Measurements from ENCODE around the gene SLC66A1. TPM values are rescaled to one million over a fixed set of nuclear protein-coding genes. Genes with fewer than 3 reads are reported as not detected.
A peak's percentile ranks its signal among the peaks of the same experiment; 100 is the strongest.
"Not testable (repeated sequence)": the region's sequence is repeated elsewhere in the genome, so short reads cannot be mapped to it uniquely, and the experiment has no call there.

Gene SLC66A1, protein sequence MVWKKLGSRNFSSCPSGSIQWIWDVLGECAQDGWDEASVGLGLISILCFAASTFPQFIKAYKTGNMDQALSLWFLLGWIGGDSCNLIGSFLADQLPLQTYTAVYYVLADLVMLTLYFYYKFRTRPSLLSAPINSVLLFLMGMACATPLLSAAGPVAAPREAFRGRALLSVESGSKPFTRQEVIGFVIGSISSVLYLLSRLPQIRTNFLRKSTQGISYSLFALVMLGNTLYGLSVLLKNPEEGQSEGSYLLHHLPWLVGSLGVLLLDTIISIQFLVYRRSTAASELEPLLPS
- 1 to 10 TPM; 6.7 to 6.8 TPM for total RNA-seq

DNA sequence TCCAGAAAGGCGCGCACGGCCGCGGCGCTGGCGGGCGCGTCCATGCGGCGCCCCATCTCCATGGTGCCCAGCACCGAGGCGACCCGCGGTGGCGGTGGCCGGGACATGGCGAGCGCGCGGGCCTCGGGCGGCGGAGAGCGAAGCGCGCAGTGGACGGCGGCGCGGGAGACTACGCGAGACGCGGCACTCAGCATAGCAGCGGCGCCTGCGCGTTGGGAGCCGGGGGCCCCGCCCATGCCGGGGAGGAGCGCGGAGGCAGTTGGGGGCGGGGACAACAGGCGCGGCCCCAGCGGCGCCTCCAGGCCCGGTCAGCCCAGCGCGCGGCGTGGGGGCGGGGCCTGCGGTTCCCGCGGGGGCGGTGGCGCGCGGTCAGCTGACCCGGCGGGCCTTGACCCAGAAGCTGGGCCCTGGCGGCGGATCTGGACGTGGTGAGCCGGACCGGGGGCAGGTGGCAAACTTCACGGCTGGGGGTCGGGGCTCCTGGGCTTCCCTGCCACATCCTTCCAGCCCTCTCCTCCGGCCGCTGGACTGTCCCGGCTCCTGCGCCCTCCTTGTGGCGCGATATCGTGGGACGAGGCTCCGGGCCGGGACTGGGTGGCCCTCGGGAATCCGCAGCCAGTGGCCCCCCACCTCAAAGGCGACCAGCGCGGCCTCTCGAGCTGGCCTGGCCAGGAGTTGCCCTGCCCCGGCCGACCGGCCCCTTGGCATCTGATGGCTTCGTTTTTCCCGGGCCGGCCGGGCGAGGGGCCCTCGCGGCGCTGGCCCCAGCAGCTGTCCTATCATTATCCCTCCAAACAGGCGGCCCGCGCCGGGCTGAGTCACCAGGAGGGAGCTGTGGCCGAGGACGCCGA lies at the start of gene SLC66A1, which contains the start of gene AKR7A2:
Gene SLC66A1, plus strand, starts transcription at position 396 of the 851 bp plus-strand sequence. CDS start 5,352 bp downstream, outside the sequence.
Gene AKR7A2, minus strand, starts transcription at position 214 of the 851 bp plus-strand sequence. Its CDS starts 20 bp downstream, at position 194.
- peak; percentile 91 for DNase-seq
- H3K4me1 Mint-ChIP-seq: peaks cover 46% of the 10 kb centered on the region
- H3K27me3 Mint-ChIP-seq: no peaks in the 10 kb centered on the region
- H3K36me3 Mint-ChIP-seq (ENCODE audit: low read depth): peaks cover 5% of the 10 kb centered on the region
- H3K9me3 Mint-ChIP-seq: no peaks in the 10 kb centered on the region
- ChIA-PET CTCF (interaction anchor here (0.6 to 1.5 kb wide), 5 partner anchors 10 to 349 kb away, joined by 3 to 7 read pairs (median 3); no protein-coding TSS in a partner anchor), POLR2A (interaction anchor here (1.1 to 1.7 kb wide), 5 partner anchors 18 to 285 kb away, joined by 3 to 6 read pairs (median 3); partner anchors contain the start of gene MRTO4)
- peak within 1 kb of the TSS; percentile 88 for H3K4me3 Mint-ChIP-seq
- peak within 1 kb of the TSS; percentile 34 for H3K27ac Mint-ChIP-seq

DNA sequence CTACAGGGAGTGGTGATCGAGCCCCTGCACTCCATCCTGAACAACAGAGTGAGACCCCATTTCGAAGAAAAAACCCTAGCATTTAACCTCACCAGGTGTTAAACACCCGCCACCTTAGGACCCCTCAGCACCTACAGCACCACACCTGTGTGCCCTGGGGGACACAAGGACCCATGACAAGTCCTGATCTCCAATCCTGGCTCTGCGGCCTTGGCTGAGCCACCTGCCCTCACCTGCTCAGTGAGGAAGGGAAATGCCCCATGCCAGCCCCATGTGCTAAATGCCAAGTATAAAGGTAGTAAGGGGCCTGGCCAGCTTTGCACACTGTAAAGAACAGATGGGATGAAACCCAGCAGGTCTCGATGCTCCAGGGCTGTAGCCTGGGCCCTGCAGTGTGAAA lies 49.4 kb upstream of the SLC66A1 start:
- ChIA-PET POLR2A (interaction anchor here (1.0 to 1.4 kb wide), 2 partner anchors 11 to 379 kb away, joined by 3 to 6 read pairs; partner anchors contain the start of genes EMC1 and MRTO4), CTCF (no interaction called here)
- Mint-ChIP-seq H3K27me3 (no peaks in the 10 kb centered on the region), H3K36me3 (ENCODE audit: low read depth) (peaks cover 18% of the 10 kb centered on the region), H3K9me3 (no peaks in the 10 kb centered on the region), H3K4me3 (no peak overlapping the region), H3K27ac (no peak overlapping the region), H3K4me1 (no peaks in the 10 kb centered on the region)
- DNase-seq: no peak

DNA sequence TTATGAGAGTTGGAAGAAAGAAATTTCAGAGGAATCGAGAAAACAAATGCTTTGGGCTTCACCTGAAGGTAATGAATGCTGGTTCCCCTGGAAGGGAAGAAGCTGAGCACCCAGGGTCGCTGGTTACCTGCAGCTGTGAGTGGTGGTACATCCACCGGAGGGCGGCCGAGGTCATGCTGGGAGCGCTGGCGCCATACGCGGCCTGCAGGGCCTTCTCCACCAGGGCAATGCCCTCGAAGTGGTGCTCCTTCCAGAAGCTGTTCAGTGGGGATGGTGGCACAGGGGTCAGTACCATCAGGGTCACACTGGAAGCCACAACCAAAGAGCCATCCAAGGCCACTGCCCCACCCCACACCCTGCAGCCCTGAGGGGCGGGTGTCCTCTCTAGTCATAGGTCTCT lies 43.7 kb upstream of the SLC66A1 start:
- Mint-ChIP-seq H3K27ac (no peak overlapping the region), H3K4me3 (no peak overlapping the region), H3K4me1 (no peaks in the 10 kb centered on the region), H3K36me3 (ENCODE audit: low read depth) (no peaks in the 10 kb centered on the region), H3K9me3 (no peaks in the 10 kb centered on the region), H3K27me3 (peaks cover 6% of the 10 kb centered on the region)
- ChIA-PET CTCF (interaction anchor here (0.6 kb wide), 1 partner anchor 392 kb away, joined by 3 read pairs; no protein-coding TSS in a partner anchor), POLR2A (no interaction called here)
- DNase-seq: no peak

DNA sequence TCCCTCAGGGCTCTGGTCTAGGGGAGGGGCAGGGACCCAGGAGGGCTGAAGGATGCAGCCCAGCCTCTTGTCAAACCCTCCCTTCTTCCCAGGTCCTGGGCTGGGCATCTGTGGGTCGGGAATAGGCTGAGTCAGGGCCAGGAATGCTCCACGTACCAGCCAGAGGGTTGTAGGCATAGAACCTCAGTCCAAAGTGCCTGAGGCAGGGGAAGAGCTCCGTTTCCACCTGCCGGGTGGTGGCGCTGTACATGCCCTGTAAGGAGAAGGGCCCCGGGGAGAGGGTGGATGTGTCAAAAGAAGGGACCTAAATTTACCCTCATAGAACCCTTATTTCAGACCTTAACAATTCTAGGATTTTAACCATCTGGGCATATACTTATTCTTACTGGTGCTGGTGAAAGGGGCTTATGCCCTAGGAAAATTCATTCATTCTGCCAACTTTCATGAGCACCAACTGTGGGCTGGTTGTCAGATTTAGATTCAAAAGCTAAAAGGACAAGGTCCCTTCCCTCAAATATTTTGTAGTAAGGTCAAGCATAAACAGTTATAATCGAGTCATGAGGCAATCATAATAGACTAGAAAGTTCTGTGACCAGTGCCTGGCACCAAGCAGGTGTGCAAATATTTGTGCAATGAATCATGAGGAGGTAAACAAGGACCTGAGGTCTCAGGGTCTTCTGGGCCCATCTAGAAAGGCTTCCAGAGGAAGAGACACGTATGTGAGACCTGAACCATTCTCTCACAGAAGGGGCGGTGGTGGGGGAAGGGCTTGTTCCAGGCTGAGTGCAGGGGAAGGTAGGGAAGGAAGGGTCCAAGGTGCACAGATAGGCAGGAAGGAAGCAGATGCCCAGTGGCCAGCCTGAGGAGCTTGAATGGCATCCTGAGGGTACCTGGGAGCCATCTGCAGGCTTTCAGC lies 42.4 kb upstream of the SLC66A1 start:
- CTCF ChIA-PET; H3K4me3 Mint-ChIP-seq; H3K36me3 Mint-ChIP-seq (ENCODE audit: low read depth); H3K9me3 Mint-ChIP-seq; DNase-seq; H3K27ac Mint-ChIP-seq; POLR2A ChIA-PET; H3K4me1 Mint-ChIP-seq: not testable (repeated sequence)
- H3K27me3 Mint-ChIP-seq: peaks cover 11% of the 10 kb centered on the region

DNA sequence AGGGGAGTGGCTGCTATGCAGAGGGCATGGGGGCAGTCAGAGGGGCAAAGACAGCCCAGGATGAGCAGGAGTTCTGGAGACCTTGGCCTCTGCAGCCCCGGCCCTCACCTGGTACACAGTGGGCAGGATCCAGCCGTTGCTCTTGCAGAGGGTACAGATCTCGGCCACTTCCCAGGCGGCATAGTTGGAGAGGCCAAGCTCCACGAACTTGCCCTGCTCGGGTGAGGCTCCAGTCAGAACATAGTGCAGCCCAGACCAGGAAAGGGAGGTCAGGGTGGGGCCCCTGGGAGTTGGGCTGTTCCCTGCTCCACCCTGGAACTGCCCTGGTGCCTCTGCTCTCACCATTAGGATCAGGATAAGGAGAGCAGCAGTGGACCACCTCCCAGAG lies 41.8 kb upstream of the SLC66A1 start:
- POLR2A ChIA-PET; H3K4me3 Mint-ChIP-seq; H3K27ac Mint-ChIP-seq; H3K9me3 Mint-ChIP-seq; DNase-seq; CTCF ChIA-PET; H3K4me1 Mint-ChIP-seq; H3K36me3 Mint-ChIP-seq (ENCODE audit: low read depth): not testable (repeated sequence)
- H3K27me3 Mint-ChIP-seq: peaks cover 12% of the 10 kb centered on the region

DNA sequence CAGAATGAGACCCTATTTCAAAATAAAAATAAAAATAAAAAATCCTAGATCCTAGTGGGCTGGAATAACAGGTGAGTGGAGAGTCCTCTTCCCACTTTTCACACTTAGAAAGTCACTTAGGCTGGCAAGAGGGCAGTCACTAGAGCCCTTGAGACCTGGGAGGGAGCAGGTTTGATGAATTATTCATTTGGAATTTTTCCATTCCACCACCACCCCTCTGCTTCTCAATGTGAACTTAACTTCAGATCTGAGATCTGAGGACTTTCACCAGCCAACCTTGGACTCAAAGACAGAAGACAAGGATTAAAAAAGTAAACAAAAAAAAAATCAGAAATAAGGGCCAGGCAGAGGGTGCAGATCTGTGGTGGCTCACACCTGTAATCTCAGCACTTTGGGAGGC lies 40.1 kb upstream of the SLC66A1 start:
- ChIA-PET CTCF (no interaction called here), POLR2A (no interaction called here)
- Mint-ChIP-seq H3K27ac (no peak overlapping the region), H3K9me3 (no peaks in the 10 kb centered on the region), H3K4me1 (peaks cover 1% of the 10 kb centered on the region), H3K27me3 (peaks cover 17% of the 10 kb centered on the region), H3K36me3 (ENCODE audit: low read depth) (peaks cover 2% of the 10 kb centered on the region), H3K4me3 (no peak overlapping the region)
- DNase-seq: no peak

DNA sequence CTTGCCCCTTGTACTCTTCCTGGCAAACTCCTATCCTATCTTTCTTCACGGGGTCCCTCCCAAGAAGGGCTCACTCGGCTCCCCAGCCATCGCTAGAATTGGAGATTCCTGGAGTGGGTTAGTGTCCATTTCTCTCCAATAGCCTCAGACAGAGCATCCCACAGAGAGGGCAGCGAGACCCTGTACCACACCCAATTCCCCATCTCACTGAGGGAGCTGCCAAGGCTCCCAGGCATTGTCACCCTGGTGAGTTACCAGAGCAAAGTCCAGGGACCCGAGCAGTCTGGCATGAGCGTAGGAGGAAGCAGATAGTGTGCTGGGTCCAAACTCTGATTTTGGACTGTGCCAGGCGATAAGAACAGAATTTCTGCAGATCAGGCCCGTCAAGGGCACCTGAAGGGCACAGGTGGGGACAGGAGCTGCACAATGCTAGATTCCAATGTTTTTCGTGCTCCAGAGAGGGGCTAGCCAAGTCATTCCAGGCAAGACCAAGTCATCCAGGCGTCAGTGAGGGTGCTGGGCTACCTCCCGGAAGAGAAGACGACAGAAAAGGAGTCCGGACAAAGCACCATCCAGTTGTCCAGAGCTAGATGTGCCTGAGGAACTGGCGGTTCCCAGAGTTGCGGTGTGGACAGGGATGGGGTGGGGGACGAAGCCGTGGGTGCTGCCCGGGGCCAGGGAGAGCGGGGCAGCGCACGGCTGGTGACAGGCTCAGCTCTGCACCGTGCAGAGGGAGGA lies 38.9 kb upstream of the SLC66A1 start:
- Mint-ChIP-seq H3K27me3 (peaks cover 17% of the 10 kb centered on the region), H3K36me3 (ENCODE audit: low read depth) (peaks cover 2% of the 10 kb centered on the region), H3K27ac (no peak overlapping the region), H3K9me3 (no peaks in the 10 kb centered on the region), H3K4me1 (peaks cover 1% of the 10 kb centered on the region), H3K4me3 (no peak overlapping the region)
- no peak for DNase-seq
- CTCF ChIA-PET: interaction anchor here (0.6 to 0.7 kb wide), 2 partner anchors 88 to 214 kb away, joined by 3 read pairs; no protein-coding TSS in a partner anchor
- POLR2A ChIA-PET: no interaction called here

DNA sequence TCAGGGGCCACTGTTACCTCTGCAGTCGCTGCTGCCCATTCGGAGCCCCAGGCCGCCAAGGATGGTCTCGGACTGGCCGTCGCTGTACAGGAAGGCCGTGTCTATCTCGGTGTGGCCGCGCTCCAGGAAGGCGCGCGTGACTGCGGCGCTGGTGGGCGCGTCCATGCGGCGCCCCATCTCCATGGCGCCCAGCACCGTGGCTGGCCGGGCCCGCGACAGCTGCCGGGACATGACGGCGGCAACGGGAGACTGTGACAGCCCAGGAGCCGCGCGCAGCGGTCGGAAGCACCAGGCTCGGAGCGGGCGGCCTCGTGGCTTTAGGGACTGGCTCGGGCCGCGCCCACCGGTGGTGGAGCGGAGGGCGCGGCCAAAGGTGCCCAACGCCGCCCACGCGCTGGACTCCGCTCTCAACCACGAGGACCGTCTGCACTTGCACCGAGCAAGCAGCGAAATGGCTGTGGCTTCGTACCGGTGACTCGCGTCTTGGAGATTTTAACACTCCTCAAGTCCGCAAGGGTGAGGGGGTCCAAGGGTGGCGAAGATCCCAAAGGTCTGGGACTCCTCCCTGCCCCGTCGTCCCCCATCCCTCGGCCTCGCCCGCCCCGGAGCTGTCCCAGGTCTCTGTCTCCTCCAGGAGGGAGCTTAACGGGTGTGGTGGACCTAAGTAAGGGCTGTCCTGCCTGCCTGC lies 38.1 kb upstream of the SLC66A1 start:
- H3K4me3 Mint-ChIP-seq; CTCF ChIA-PET; POLR2A ChIA-PET; H3K27ac Mint-ChIP-seq; H3K9me3 Mint-ChIP-seq; H3K36me3 Mint-ChIP-seq (ENCODE audit: low read depth); H3K4me1 Mint-ChIP-seq; DNase-seq: not testable (repeated sequence)
- peaks cover 17% of the 10 kb centered on the region for H3K27me3 Mint-ChIP-seq

DNA sequence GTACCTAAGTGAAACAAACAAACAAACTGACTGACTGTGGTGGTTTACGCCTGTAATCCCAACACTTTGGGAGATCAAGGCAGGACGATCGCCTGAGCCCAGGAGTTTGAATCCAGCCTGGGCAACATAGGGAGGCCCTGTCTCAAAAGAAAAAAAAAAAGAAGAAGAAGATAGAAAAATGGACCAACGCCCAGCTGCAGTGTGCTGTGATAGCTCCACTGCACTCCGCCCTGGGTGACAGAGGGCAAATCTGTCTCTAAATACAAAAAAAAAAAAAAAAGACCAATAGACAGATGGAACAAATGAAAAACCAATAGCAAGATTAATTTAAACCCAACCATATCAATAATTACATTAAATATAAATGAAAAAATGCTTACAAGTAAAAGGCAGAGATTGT lies 37.5 kb upstream of the SLC66A1 start:
- CTCF ChIA-PET: no interaction called here
- peaks cover 17% of the 10 kb centered on the region for H3K27me3 Mint-ChIP-seq

DNA sequence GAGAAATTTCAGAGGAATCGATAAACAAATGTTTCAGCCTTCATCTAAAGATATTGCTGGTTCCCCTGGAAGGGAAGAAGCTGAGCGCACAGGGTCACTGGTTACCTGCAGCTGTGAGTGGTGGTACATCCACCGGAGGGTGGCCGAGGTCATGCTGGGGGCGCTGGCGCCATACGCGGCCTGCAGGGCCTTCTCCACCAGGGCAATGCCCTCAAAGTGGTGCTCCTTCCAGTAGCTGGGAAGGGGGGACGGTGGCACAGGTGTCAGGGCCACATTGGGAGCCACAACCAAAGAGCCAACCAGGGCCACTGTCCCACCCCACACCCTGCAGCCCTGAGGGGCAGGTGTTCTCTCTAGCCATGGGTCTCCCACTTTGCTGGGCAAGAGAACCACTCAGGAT lies 28.2 kb upstream of the SLC66A1 start:
- ChIA-PET CTCF (no interaction called here), POLR2A (no interaction called here)
- H3K9me3 Mint-ChIP-seq: no peaks in the 10 kb centered on the region
- peaks cover 2% of the 10 kb centered on the region for H3K4me1 Mint-ChIP-seq
- no peaks in the 10 kb centered on the region for H3K36me3 Mint-ChIP-seq (ENCODE audit: low read depth)
- H3K4me3 Mint-ChIP-seq: no peak overlapping the region
- H3K27ac Mint-ChIP-seq: no peak overlapping the region
- DNase-seq: no peak
- H3K27me3 Mint-ChIP-seq: peaks cover 5% of the 10 kb centered on the region

More for the DNA sequence above, 37.5 kb upstream of the SLC66A1 start:
- POLR2A ChIA-PET: no interaction called here
- H3K36me3 Mint-ChIP-seq (ENCODE audit: low read depth): peaks cover 2% of the 10 kb centered on the region
- H3K4me3 Mint-ChIP-seq: no peak overlapping the region
- no peak overlapping the region for H3K27ac Mint-ChIP-seq
- H3K9me3 Mint-ChIP-seq: no peaks in the 10 kb centered on the region
- H3K4me1 Mint-ChIP-seq: peaks cover 1% of the 10 kb centered on the region
- DNase-seq: no peak

DNA sequence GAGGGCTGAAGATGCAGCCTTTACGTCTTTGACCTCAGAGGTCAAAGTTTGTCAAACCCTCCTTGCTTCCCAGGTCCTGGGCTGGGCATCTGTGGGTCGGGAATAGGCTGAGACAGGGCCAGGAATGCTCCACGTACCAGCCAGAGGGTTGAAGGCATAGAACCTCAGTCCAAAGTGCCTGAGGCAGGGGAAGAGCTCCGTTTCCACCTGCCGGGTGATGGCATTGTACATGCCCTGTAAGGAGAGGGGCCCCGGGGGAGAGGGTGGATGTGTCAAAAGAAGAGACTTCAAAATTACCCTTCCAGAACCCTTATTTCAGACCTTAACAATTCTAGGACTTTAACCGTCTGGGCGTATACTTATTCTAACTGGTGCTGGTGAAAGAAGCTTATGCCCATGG lies 27.2 kb upstream of the SLC66A1 start:
- Mint-ChIP-seq H3K4me3 (no peak overlapping the region), H3K27ac (no peak overlapping the region), H3K27me3 (peaks cover 14% of the 10 kb centered on the region), H3K9me3 (no peaks in the 10 kb centered on the region), H3K4me1 (peaks cover 6% of the 10 kb centered on the region), H3K36me3 (ENCODE audit: low read depth) (no peaks in the 10 kb centered on the region)
- POLR2A ChIA-PET: no interaction called here
- CTCF ChIA-PET: no interaction called here
- no peak for DNase-seq

DNA sequence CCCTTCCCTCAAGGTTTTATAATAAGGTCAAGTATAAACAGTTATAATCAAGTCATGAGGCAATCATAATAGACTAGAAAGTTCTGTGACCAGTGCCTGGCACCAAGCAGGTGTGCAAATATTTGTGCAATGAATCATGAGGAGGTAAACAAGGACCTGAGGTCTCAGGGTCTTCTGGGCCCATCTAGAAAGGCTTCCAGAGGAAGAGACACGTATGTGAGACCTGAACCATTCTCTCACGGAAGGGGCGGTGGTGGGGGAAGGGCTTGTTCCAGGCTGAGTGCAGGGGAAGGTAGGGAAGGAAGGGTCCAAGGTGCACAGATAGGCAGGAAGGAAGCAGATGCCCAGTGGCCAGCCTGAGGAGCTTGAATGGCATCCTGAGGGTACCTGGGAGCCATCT lies 26.8 kb upstream of the SLC66A1 start:
- H3K27me3 Mint-ChIP-seq: peaks cover 14% of the 10 kb centered on the region
- POLR2A ChIA-PET; H3K36me3 Mint-ChIP-seq (ENCODE audit: low read depth); DNase-seq; H3K27ac Mint-ChIP-seq; H3K9me3 Mint-ChIP-seq; H3K4me1 Mint-ChIP-seq; CTCF ChIA-PET; H3K4me3 Mint-ChIP-seq: not testable (repeated sequence)

Measured in activated CD4-positive, alpha-beta memory T cell treated with anti-CD3 and anti-CD28 coated beads, Interleukin-2, amount 10 ng/mL, durations not matched to agents 7 days and 5 days (primary cell).